Endothelial cell of umbilical vein (primary cell): ENCODE data around the gene MARS2. TPM values are rescaled to one million over a fixed set of nuclear protein-coding genes. Genes with fewer than 3 reads are reported as not detected.

ENCODE experiments used
- BruUV-seq: library from RNA; stranded (reverse); fragments of 400-500 nt; replicated peaks from 2 replicates; lab custom pipeline; 2021; lab: Mats Ljungman, UMichigan
- CTCF ChIA-PET: fragments of 300-600, 350-600 bp; sonication (Branson Sonifier 250); formaldehyde crosslinking; loops from one replicate; lab custom pipeline; 2021; ENCODE audit warnings: antibody characterized with exemption, inconsistent platforms; lab: Charles Lee
- POLR2A ChIA-PET: fragments of 300-600, 350-600 bp; sonication (Branson Sonifier 250); formaldehyde crosslinking; loops from one replicate; lab custom pipeline; 2021; ENCODE audit warnings: antibody characterized with exemption, inconsistent platforms; lab: Charles Lee
- DNase-seq: peaks from one replicate; pipeline ENCODE4 v3.0.0-alpha.2; 2011; ENCODE audit warnings: low read depth, low spot score
- FAIRE-seq: peaks from 2 replicates; lab custom pipeline; 2011; peaks lifted over from hg19 to GRCh38; lab: Jason Lieb, UNC
- H2AFZ ChIP-seq: 2 replicates; pipeline ENCODE4 v1.6.0; 2012; ENCODE audit warnings: low read depth, low read length, control low read depth, inconsistent platforms
- H3K27ac ChIP-seq: 2 replicates; pipeline ENCODE4 v1.5.1; 2011; ENCODE audit warnings: low read depth, mild to moderate bottlenecking, control low read depth, low read length, moderate library complexity; ENCODE audit not compliant: insufficient read depth
- H3K27me3 ChIP-seq, 2 experiments: 2 replicates each; pipeline versions ENCODE4 v1.6.0 to v1.6.1; 2011; ENCODE audit warnings: low read length in 2 of 2, mixed read lengths in 1 of 2; ENCODE audit not compliant: control insufficient read depth in 2 of 2, insufficient read depth in 2 of 2
- H3K36me3 ChIP-seq, 2 experiments: 2 replicates in 1 of 2; 3 replicates in 1 of 2; pipeline ENCODE4 v1.5.1; 2011; ENCODE audit warnings: low read length in 2 of 2, mild to moderate bottlenecking in 1 of 2, moderate library complexity in 1 of 2; ENCODE audit not compliant: control insufficient read depth in 2 of 2, insufficient read depth in 2 of 2; ENCODE audit errors: extremely low read depth in 1 of 2
- H3K4me1 ChIP-seq: 3 replicates; pipeline ENCODE4 v1.5.1; 2011; ENCODE audit warnings: mild to moderate bottlenecking, low read length; ENCODE audit not compliant: control insufficient read depth, insufficient read depth; ENCODE audit errors: extremely low read depth
- H3K4me2 ChIP-seq: 2 replicates; pipeline ENCODE4 v1.6.1; 2011; ENCODE audit warnings: low read length, control low read depth, mixed read lengths; ENCODE audit not compliant: insufficient read depth
- H3K4me3 ChIP-seq, 3 experiments: fragments of 200-600 bp in 1 of 3; sonication (generic), shearing (Covaris generic) in 1 of 3; replicated peaks in 1 of 3; 2 replicates each; pipeline ENCODE4 v1.5.1; 2011 to 2016; ENCODE audit warnings: control low read depth in 3 of 3, low read length in 3 of 3, mild to moderate bottlenecking in 2 of 3, inconsistent platforms in 1 of 3, low read depth in 1 of 3, moderate library complexity in 1 of 3; ENCODE audit not compliant: insufficient read depth in 1 of 3
- H3K79me2 ChIP-seq: 2 replicates; pipeline ENCODE4 v1.6.0; 2012; ENCODE audit warnings: low read length, inconsistent platforms; ENCODE audit not compliant: control insufficient read depth, insufficient read depth
- H3K9ac ChIP-seq: replicated peaks from 2 replicates; pipeline ENCODE3; 2011; ENCODE audit warnings: low read length, control low read depth; ENCODE audit not compliant: insufficient read depth; ENCODE audit errors: extremely low read depth
- H3K9me1 ChIP-seq: replicated peaks from 3 replicates; pipeline ENCODE4 v1.6.0; 2011; ENCODE audit warnings: mild to moderate bottlenecking, low read length; ENCODE audit not compliant: control insufficient read depth, insufficient read depth; ENCODE audit errors: extremely low read depth
- H3K9me3 ChIP-seq: replicated peaks from 2 replicates; pipeline ENCODE4 v1.5.1; 2012; ENCODE audit warnings: low read length, inconsistent platforms; ENCODE audit not compliant: control insufficient read depth, insufficient read depth
- H4K20me1 ChIP-seq: replicated peaks from 2 replicates; pipeline ENCODE3; 2011; ENCODE audit warnings: mild to moderate bottlenecking, low read length; ENCODE audit not compliant: control insufficient read depth, insufficient read depth; ENCODE audit errors: extremely low read depth
- CTCF ChIP-seq, 2 donors: IDR thresholded peaks; 1 replicate in 1 of 2; 2 replicates in 1 of 2; pipeline ENCODE4 v1.5.1; 2011; ENCODE audit warnings: low read length in 2 of 2, mild to moderate bottlenecking in 2 of 2, moderate library complexity in 2 of 2, control low read depth in 1 of 2, inconsistent platforms in 1 of 2, low read depth in 1 of 2; ENCODE audit not compliant: insufficient read depth in 1 of 2; ENCODE audit errors: extremely low read depth in 1 of 2
- EZH2 ChIP-seq: IDR thresholded peaks from 2 replicates; pipeline ENCODE4 v1.6.1; 2012; ENCODE audit warnings: borderline replicate concordance, low read depth, mild to moderate bottlenecking, moderate library complexity, low read length, inconsistent platforms; ENCODE audit not compliant: severe bottlenecking
- FOS ChIP-seq: IDR thresholded peaks from 2 replicates; pipeline ENCODE4 v1.6.1; 2011; ENCODE audit warnings: mild to moderate bottlenecking, low read length, moderate library complexity, borderline replicate concordance; ENCODE audit not compliant: insufficient read depth
- GATA2 ChIP-seq: IDR thresholded peaks from 2 replicates; pipeline ENCODE4 v1.7.0; 2011; ENCODE audit warnings: low read depth, mild to moderate bottlenecking, moderate library complexity, mixed read lengths, low read length; ENCODE audit not compliant: insufficient read length, insufficient read depth
- JUN ChIP-seq: IDR thresholded peaks from 2 replicates; pipeline ENCODE4 v1.6.1; 2011; ENCODE audit warnings: borderline replicate concordance, low read depth; ENCODE audit not compliant: insufficient read length, insufficient read depth
- MAX ChIP-seq: IDR thresholded peaks from 2 replicates; pipeline ENCODE4 v1.6.1; 2011; ENCODE audit not compliant: insufficient read depth, insufficient read length
- MYC ChIP-seq: IDR thresholded peaks from one replicate; pipeline ENCODE4 v1.6.1; 2011; ENCODE audit warnings: mild to moderate bottlenecking, low read depth, low read length
- POLR2A ChIP-seq: IDR thresholded peaks from 2 replicates; pipeline ENCODE4 v1.6.1; 2012; ENCODE audit warnings: low read depth, mild to moderate bottlenecking, control low read depth, low read length
- POLR2AphosphoS5 ChIP-seq: IDR thresholded peaks from 2 replicates; pipeline ENCODE4 v1.6.1; 2012; ENCODE audit warnings: low read depth, mild to moderate bottlenecking, control low read depth, low read length, moderate library complexity; ENCODE audit not compliant: insufficient read depth
- dilution Hi-C: fragments of 300-500 bp; cut with MboI; formaldehyde crosslinking; loops from one replicate; pipeline ENCODE4 v1.15.0; 2019; ENCODE audit warnings: low sequenced_read_pairs; ENCODE audit not compliant: extremely low pct_ligation_motif_present
- intact Hi-C: fragments of 100-400 bp; cut with micrococcal nuclease; formaldehyde crosslinking; loops from one replicate; pipeline ENCODE4 v1.10.0; 2022
- polyA plus RNA-seq, 4 experiments: library from polyadenylated mRNA; depleted of rRNA in 3 of 4; stranded (reverse) in 3 of 4; unstranded in 1 of 4; fragments of >200 nt; gene quantifications; 2 replicates each; pipeline versions ENCODE4 v1.2.1 to v1.2.3, GENCODE V29; 2011 to 2012; ENCODE audit warnings: missing spikeins in 1 of 4
- total RNA-seq: library from RNA; stranded (reverse); gene quantifications from 2 replicates; pipeline ENCODE4 v1.2.3, GENCODE V29; 2021

The MARS2 gene
- total and polyA plus RNA-seq, 2 donors (not counting 3 experiments of a cell fraction or from before 2014, with no cell fraction given): 2.4 to 5.3 TPM

DNA sequence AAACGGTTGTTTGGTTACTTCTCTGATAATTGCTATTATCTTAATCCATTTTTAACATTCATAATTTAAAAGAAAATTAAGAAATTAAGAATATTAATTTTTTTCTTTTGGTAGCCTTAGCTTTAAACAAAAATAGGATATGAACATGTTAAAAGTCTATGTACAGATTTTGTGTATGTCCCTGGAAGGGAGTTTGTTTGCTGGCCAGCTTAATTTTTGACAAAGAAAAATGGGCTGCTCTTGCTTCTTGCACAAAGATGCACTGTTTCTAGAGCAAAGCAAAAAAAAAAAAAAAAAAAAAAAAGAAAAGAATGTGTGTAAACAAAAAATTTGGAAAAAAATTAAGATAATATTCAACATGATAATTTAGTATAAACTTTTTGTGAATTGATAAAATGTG lies 31.1 kb upstream of the MARS2 start:
- Histone ChIP-seq H3K9me3 (no peaks in the 10 kb centered on the region), H3K4me1 (peaks cover 28% of the 10 kb centered on the region), H3K27me3 (no peaks in the 10 kb centered on the region), H3K4me3 (peak overlapping the region; percentile 57 to 99 (median 98)), H3K79me2 (no peaks in the 10 kb centered on the region), H3K27ac (no peak overlapping the region), H3K9ac (peak overlapping the region; percentile 95), H4K20me1 (no peaks in the 10 kb centered on the region), H3K36me3 (no peaks in the 10 kb centered on the region), H2AFZ (no peak overlapping the region), H3K4me2 (peak overlapping the region; percentile 100), H3K9me1 (no peaks in the 10 kb centered on the region)
- ChIA-PET CTCF (interaction anchor here (0.7 to 2.6 kb wide), 3 partner anchors 31 to 171 kb away, joined by 3 to 10 read pairs (median 5); partner anchors contain the start of gene MARS2), POLR2A (no interaction called here)
- BruUV-seq: no TSS peak
- no peak for TF ChIP-seq GATA2
- no peak for TF ChIP-seq MYC
- no peak for TF ChIP-seq POLR2A
- no peak for TF ChIP-seq CTCF (IDR thresholded peaks at IDR 0.05; ENCODE audit: extremely low read depth in 1 of 2, insufficient read depth in 1 of 2, low read depth in 1 of 2, low read length in 2 of 2)
- no peak for TF ChIP-seq EZH2
- no peak for TF ChIP-seq JUN
- no peak for TF ChIP-seq FOS
- TF ChIP-seq MAX: no peak
- no peak for TF ChIP-seq POLR2AphosphoS5
- intact Hi-C loops: loop anchor here (1.0 kb wide), 1 partner anchor 159 kb away; no protein-coding TSS in a partner anchor
- no peak for DNase-seq
- dilution Hi-C loops: no loop called here
- no peak for FAIRE-seq
